CD14-positive monocyte (primary cell): ENCODE measurements around the gene CABP2. TPM values are rescaled to one million over a fixed set of nuclear protein-coding genes. Genes with fewer than 3 reads are reported as not detected.

Source experiments
- DNase-seq, 3 donors: peaks; one replicate each; pipeline ENCODE4 v3.0.0-alpha.2; 2011 to 2022
- H2AFZ ChIP-seq: 2 replicates; pipeline ENCODE4 v1.6.0; 2012; ENCODE audit warnings: mild to moderate bottlenecking, low read depth, low read length, inconsistent platforms; ENCODE audit not compliant: insufficient read depth, poor library complexity, severe bottlenecking
- H3K27ac ChIP-seq, 2 donors: 1 replicate in 1 of 2; 2 replicates in 1 of 2; pipeline ENCODE4 v1.5.1; 2012 to 2013; ENCODE audit warnings: low read length in 2 of 2, control low read depth in 1 of 2, inconsistent platforms in 1 of 2, low read depth in 1 of 2, mild to moderate bottlenecking in 1 of 2
- H3K27me3 ChIP-seq, 2 donors: one replicate each; pipeline versions ENCODE4 v1.6.0 to v1.6.1; 2011 to 2013; ENCODE audit warnings: low read length in 2 of 2; ENCODE audit not compliant: control insufficient read depth in 2 of 2, insufficient read depth in 2 of 2
- H3K36me3 ChIP-seq, 2 donors: replicated peaks in 1 of 2; 1 replicate in 1 of 2; 2 replicates in 1 of 2; pipeline versions ENCODE4 v1.5.1 to v1.6.1; 2012 to 2013; ENCODE audit warnings: low read length in 2 of 2, control low read depth in 1 of 2, inconsistent platforms in 1 of 2, mild to moderate bottlenecking in 1 of 2; ENCODE audit not compliant: insufficient read depth in 2 of 2, control insufficient read depth in 1 of 2
- H3K4me1 ChIP-seq, 2 donors: 1 replicate in 1 of 2; 2 replicates in 1 of 2; pipeline versions ENCODE4 v1.5.1 to v1.6.1; 2012 to 2013; ENCODE audit warnings: low read length in 2 of 2, control low read depth in 1 of 2, inconsistent platforms in 1 of 2, mild to moderate bottlenecking in 1 of 2, moderate library complexity in 1 of 2; ENCODE audit not compliant: insufficient read depth in 2 of 2, control insufficient read depth in 1 of 2
- H3K4me2 ChIP-seq: replicated peaks from 2 replicates; pipeline ENCODE3; 2012; ENCODE audit warnings: low read length, moderate library complexity, mild to moderate bottlenecking; ENCODE audit not compliant: poor library complexity, severe bottlenecking; ENCODE audit errors: extremely low read depth
- H3K4me3 ChIP-seq, 3 experiments: fragments of 200-600 bp in 1 of 3; sonication (generic) in 1 of 3; replicated peaks in 1 of 3; 1 replicate in 2 of 3; 2 replicates in 1 of 3; pipeline ENCODE4 v1.5.1; 2011 to 2013; ENCODE audit warnings: low read length in 3 of 3, mild to moderate bottlenecking in 3 of 3, control low read depth in 2 of 3, low read depth in 2 of 3, inconsistent platforms in 1 of 3, moderate library complexity in 1 of 3
- H3K79me2 ChIP-seq: 2 replicates; pipeline ENCODE4 v1.6.0; 2012; ENCODE audit warnings: mild to moderate bottlenecking, control low read depth, inconsistent platforms, low read length, moderate library complexity; ENCODE audit not compliant: insufficient read depth
- H3K9ac ChIP-seq: 2 replicates; pipeline ENCODE4 v1.6.0; 2017; ENCODE audit warnings: low read length, mild to moderate bottlenecking; ENCODE audit not compliant: insufficient read depth, poor library complexity, severe bottlenecking
- H3K9me3 ChIP-seq, 2 donors: replicated peaks in 1 of 2; 1 replicate in 1 of 2; 2 replicates in 1 of 2; pipeline versions ENCODE4 v1.5.1 to v1.6.1; 2012 to 2013; ENCODE audit warnings: low read length in 2 of 2, control low read depth in 1 of 2; ENCODE audit not compliant: control insufficient read depth in 1 of 2, insufficient read depth in 1 of 2
- H4K20me1 ChIP-seq: 2 replicates; pipeline ENCODE4 v1.6.0; 2012; ENCODE audit warnings: mild to moderate bottlenecking, low read length, control low read depth, moderate library complexity; ENCODE audit not compliant: insufficient read depth
- H3K27ac Mint-ChIP-seq, 7 donors: one replicate each; pipeline ENCODE4 v1.8.0; 2020; ENCODE audit warnings: mild to moderate bottlenecking in 7 of 7, mixed read lengths in 7 of 7, moderate library complexity in 6 of 7, inconsistent platforms in 2 of 7
- H3K27me3 Mint-ChIP-seq, 3 donors: one replicate each; pipeline ENCODE4 v1.8.0; 2021 to 2022; ENCODE audit warnings: low read depth in 3 of 3, mild to moderate bottlenecking in 3 of 3, mixed read lengths in 3 of 3, moderate library complexity in 3 of 3, inconsistent platforms in 1 of 3
- H3K36me3 Mint-ChIP-seq, 2 donors: one replicate each; pipeline ENCODE4 v1.8.0; 2020; ENCODE audit warnings: mixed read lengths in 2 of 2, inconsistent platforms in 1 of 2, mild to moderate bottlenecking in 1 of 2
- H3K4me1 Mint-ChIP-seq: one replicate; pipeline ENCODE4 v1.8.0; 2020; ENCODE audit warnings: mild to moderate bottlenecking, mixed read lengths
- H3K4me3 Mint-ChIP-seq, 2 donors: one replicate each; pipeline ENCODE4 v1.8.0; 2020; ENCODE audit warnings: mild to moderate bottlenecking in 2 of 2, mixed read lengths in 2 of 2, moderate library complexity in 1 of 2
- H3K9me3 Mint-ChIP-seq, 7 donors: one replicate each; pipeline ENCODE4 v1.8.0; 2020 to 2022; ENCODE audit warnings: mixed read lengths in 7 of 7, mild to moderate bottlenecking in 6 of 7, moderate library complexity in 6 of 7, inconsistent platforms in 2 of 7
- CTCF ChIP-seq: fragments of 200-600 bp; IDR thresholded peaks from one replicate; pipeline ENCODE4 v1.8.0; 2022; ENCODE audit warnings: antibody characterized with exemption, mild to moderate bottlenecking
- WGBS: methylation state at CpG from one replicate; pipeline ENCODE4 v1.1.5; 2013; ENCODE audit warnings: missing lambda C conversion rate; ENCODE audit not compliant: insufficient coverage; 5-methylcytosine and 5-hydroxymethylcytosine counted together
- intact Hi-C, 2 donors: fragments of 100-400 bp; cut with micrococcal nuclease; formaldehyde crosslinking; loops; one replicate each; pipeline versions ENCODE4 v1.15.0 to v1.15.1; 2023
- polyA plus RNA-seq, 3 donors: library from polyadenylated mRNA; depleted of rRNA in 1 of 3; unstranded in 2 of 3; stranded (reverse) in 1 of 3; fragments of 300-500 nt in 2 of 3; fragments of >200 nt in 1 of 3; fragmentation: Illumina TruSeq in 2 of 3; gene quantifications; 1 replicate in 2 of 3; 2 replicates in 1 of 3; pipeline ENCODE4 v1.2.3, GENCODE V29; 2012 to 2021

CABP2 gene
- polyA plus RNA-seq, 3 donors, result not detected

GRCh38 chr11:67503119-67504004, 19.9 kb downstream of the CABP2 start:
- Histone ChIP-seq H3K4me3 (peak overlapping the region; percentile 14 to 98 (median 18)), H4K20me1 (peaks cover 76% of the 10 kb centered on the region), H3K9ac (peak overlapping the region; percentile 71), H3K36me3 (peaks cover 39 to 40% of the 10 kb centered on the region in 2 donors), H3K27ac (no peak overlapping the region), H2AFZ (no peak overlapping the region), H3K27me3 (no peaks in the 10 kb centered on the region), H3K79me2 (peaks cover 54% of the 10 kb centered on the region), H3K9me3 (no peaks in the 10 kb centered on the region), H3K4me2 (peak overlapping the region; percentile 99), H3K4me1 (peaks cover 57 to 68% of the 10 kb centered on the region in 2 donors)
- H3K36me3 Mint-ChIP-seq, result peaks cover 44 to 62% of the 10 kb centered on the region in 2 donors
- H3K9me3 Mint-ChIP-seq, result peaks cover 0 to 1% (median 0%) of the 10 kb centered on the region in 7 donors
- 88% methylated on average over 12 of the region's 19 CpGs for WGBS
- peak overlapping the region; percentile 73 to 76 for H3K4me3 Mint-ChIP-seq
- peak overlapping the region in 3 of 7 donors; percentile 5 to 56 (median 40) for H3K27ac Mint-ChIP-seq
- H3K27me3 Mint-ChIP-seq, result peaks cover 0 to 8% (median 0%) of the 10 kb centered on the region in 3 donors
- TF ChIP-seq CTCF, result no peak
- H3K4me1 Mint-ChIP-seq, result peaks cover 41% of the 10 kb centered on the region
- intact Hi-C loops, result loop anchor here (2.0 to 10.0 kb wide), 3 partner anchors 36 to 229 kb away; partner anchors contain the start of gene TMEM134 (in 1 of the 2)
- no peak for DNase-seq

GRCh38 chr11:67502328-67502979, 20.8 kb downstream of the CABP2 start:
- H3K36me3 Mint-ChIP-seq, result peaks cover 54 to 71% of the 10 kb centered on the region in 2 donors
- Histone ChIP-seq H3K27ac (no peak overlapping the region), H3K79me2 (peaks cover 51% of the 10 kb centered on the region), H3K4me2 (no peak overlapping the region), H3K4me1 (peaks cover 53 to 63% of the 10 kb centered on the region in 2 donors), H2AFZ (no peak overlapping the region), H3K36me3 (peaks cover 48 to 49% of the 10 kb centered on the region in 2 donors), H4K20me1 (peaks cover 79% of the 10 kb centered on the region), H3K9ac (no peak overlapping the region), H3K4me3 (no peak overlapping the region), H3K27me3 (no peaks in the 10 kb centered on the region), H3K9me3 (no peaks in the 10 kb centered on the region)
- H3K9me3 Mint-ChIP-seq, result peaks cover 0 to 1% (median 0%) of the 10 kb centered on the region in 7 donors
- H3K4me1 Mint-ChIP-seq, result peaks cover 41% of the 10 kb centered on the region
- DNase-seq, result no peak
- intact Hi-C loops, result loop anchor here (5.0 to 10.0 kb wide), 2 partner anchors 35 to 228 kb away; partner anchors contain the start of gene TMEM134 (in 1 of the 2)
- no peak for TF ChIP-seq CTCF
- WGBS, result 100% methylated on average over 7 of the region's 18 CpGs
- peaks cover 0 to 8% (median 0%) of the 10 kb centered on the region in 3 donors for H3K27me3 Mint-ChIP-seq
- peak overlapping the region in 1 of 7 donors; percentile 6 for H3K27ac Mint-ChIP-seq
- H3K4me3 Mint-ChIP-seq, result no peak overlapping the region
